NCI-H2081 (cell line): ENCODE results near the gene LSAMP.
"Not testable (repeated sequence)": the region's sequence is repeated elsewhere in the genome, so short reads cannot be mapped to it uniquely, and the experiment has no call there.

Source experiments
- DNase-seq, 2 experiments: peaks; one replicate each; lab custom pipeline; 2025; lab: John Stamatoyannopoulos, UW

Gene LSAMP

GRCh38 chr3:115891006-115891636, 554.2 kb downstream of the LSAMP start:
- DNase-seq = no peak

- DNase-seq = no peak
Measured at GRCh38 chr3:115890579-115890978, 554.7 kb downstream of the LSAMP start.

- DNase-seq = no peak
Measured at GRCh38 chr3:115885621-115886020, 559.7 kb downstream of the LSAMP start.

GRCh38 chr3:115877615-115877899, 567.7 kb downstream of the LSAMP start:
- no peak for DNase-seq

- peak in 1 of 2 experiments; percentile 32 for DNase-seq
Measured at GRCh38 chr3:115876876-115877614, 568.2 kb downstream of the LSAMP start.

- no peak for DNase-seq
Measured at GRCh38 chr3:115875460-115875859, 569.8 kb downstream of the LSAMP start.

- no peak for DNase-seq
Measured at GRCh38 chr3:115871735-115872134, 573.6 kb downstream of the LSAMP start.

GRCh38 chr3:115864911-115865310, 580.4 kb downstream of the LSAMP start:
- DNase-seq = no peak

- no peak for DNase-seq
Measured at GRCh38 chr3:115862849-115863248, 582.4 kb downstream of the LSAMP start.

- peak; percentile 14 to 61 for DNase-seq
Measured at GRCh38 chr3:115862099-115862498, 583.2 kb downstream of the LSAMP start.

GRCh38 chr3:115861166-115861733, 584.0 kb downstream of the LSAMP start:
- no peak for DNase-seq

GRCh38 chr3:115860766-115861165, 584.5 kb downstream of the LSAMP start:
- DNase-seq = no peak

GRCh38 chr3:115859002-115859807, 586.1 kb downstream of the LSAMP start:
- peak in 1 of 2 experiments; percentile 16 for DNase-seq

- peak in 1 of 2 experiments; percentile 59 for DNase-seq
Measured at GRCh38 chr3:115857518-115858136, 587.7 kb downstream of the LSAMP start.

GRCh38 chr3:115855911-115856310, 589.4 kb downstream of the LSAMP start:
- no peak for DNase-seq

GRCh38 chr3:115853104-115853503, 592.2 kb downstream of the LSAMP start:
- DNase-seq = no peak

GRCh38 chr3:115852278-115852677, 593.0 kb downstream of the LSAMP start:
- DNase-seq = no peak

GRCh38 chr3:115851571-115851970, 593.7 kb downstream of the LSAMP start:
- DNase-seq = no peak

GRCh38 chr3:115848641-115849040, 596.6 kb downstream of the LSAMP start:
- DNase-seq = no peak

GRCh38 chr3:115845986-115846385, 599.3 kb downstream of the LSAMP start:
- no peak for DNase-seq

- DNase-seq = not testable (repeated sequence)
Measured at GRCh38 chr3:115844729-115845128, 600.6 kb downstream of the LSAMP start.

- DNase-seq = peak in 1 of 2 experiments; percentile 72
Measured at GRCh38 chr3:115843206-115843605, 602.1 kb downstream of the LSAMP start.
